HG02642 (cell line): Measurements from ENCODE around the gene CUX1.
"Not testable (repeated sequence)": the region's sequence is repeated elsewhere in the genome, so short reads cannot be mapped to it uniquely, and the experiment has no call there.

Source experiments
- ATAC-seq: cut with Tn5 transposase; IDR thresholded peaks from one replicate; pipeline ENCODE4 v1.9.1; 2021; ENCODE audit warnings: mild to moderate bottlenecking; ENCODE audit not compliant: unreplicated experiment, poor library complexity

CUX1 gene

GRCh38 chr7:101884671-101885596, 67.5 kb downstream of the CUX1 start:
- no peak for ATAC-seq

- no peak for ATAC-seq
Observed at GRCh38 chr7:101885597-101885955, 68.2 kb downstream of the CUX1 start.

GRCh38 chr7:101887352-101887751, 69.9 kb downstream of the CUX1 start:
- ATAC-seq = not testable (repeated sequence)

GRCh38 chr7:101888564-101888963, 71.1 kb downstream of the CUX1 start:
- not testable (repeated sequence) for ATAC-seq

GRCh38 chr7:101890749-101891523, 73.5 kb downstream of the CUX1 start:
- ATAC-seq = no peak

GRCh38 chr7:101891936-101892640, 74.7 kb downstream of the CUX1 start:
- ATAC-seq = no peak

- no peak for ATAC-seq
Observed at GRCh38 chr7:101893341-101894082, 76.1 kb downstream of the CUX1 start.

GRCh38 chr7:101896316-101896715, 78.9 kb downstream of the CUX1 start:
- no peak for ATAC-seq

GRCh38 chr7:101896941-101897340, 79.5 kb downstream of the CUX1 start:
- no peak for ATAC-seq

- no peak for ATAC-seq
Observed at GRCh38 chr7:101898106-101898505, 80.7 kb downstream of the CUX1 start.

- no peak for ATAC-seq
Observed at GRCh38 chr7:101899616-101900015, 82.2 kb downstream of the CUX1 start.

GRCh38 chr7:101900103-101900502, 82.7 kb downstream of the CUX1 start:
- ATAC-seq = no peak

GRCh38 chr7:101901661-101902491, 84.5 kb downstream of the CUX1 start:
- ATAC-seq = no peak

GRCh38 chr7:101902680-101903514, 85.5 kb downstream of the CUX1 start:
- ATAC-seq = no peak

GRCh38 chr7:101903515-101903868, 86.1 kb downstream of the CUX1 start:
- no peak for ATAC-seq

GRCh38 chr7:101904019-101904418, 86.6 kb downstream of the CUX1 start:
- ATAC-seq = no peak

- no peak for ATAC-seq
Observed at GRCh38 chr7:101905203-101905865, 87.9 kb downstream of the CUX1 start.
